PC-3 (cell line): ENCODE results near the gene GIGYF1.

ENCODE experiments used
- EZH2 ChIP-seq: fragments of 300-600 bp; sonication (generic); IDR thresholded peaks from one replicate; pipeline ENCODE4 v1.6.1; 2017; ENCODE audit warnings: antibody characterized with exemption, mild to moderate bottlenecking, low read length; ENCODE audit not compliant: unreplicated experiment
- EZH2phosphoT487 ChIP-seq: fragments of 300-600 bp; sonication (generic); IDR thresholded peaks from 2 replicates; pipeline ENCODE4 v1.6.1; 2018; ENCODE audit warnings: mild to moderate bottlenecking, antibody characterized with exemption, low read length, borderline replicate concordance
- TF ChIP-seq, protein P1 (sequence below): fragments of 300-600 bp; sonication (generic); conservative IDR thresholded peaks from 2 replicates; pipeline ENCODE4 v1.5.1; 2017; ENCODE audit warnings: antibody characterized with exemption, low read depth, mild to moderate bottlenecking, low read length

DNA sequence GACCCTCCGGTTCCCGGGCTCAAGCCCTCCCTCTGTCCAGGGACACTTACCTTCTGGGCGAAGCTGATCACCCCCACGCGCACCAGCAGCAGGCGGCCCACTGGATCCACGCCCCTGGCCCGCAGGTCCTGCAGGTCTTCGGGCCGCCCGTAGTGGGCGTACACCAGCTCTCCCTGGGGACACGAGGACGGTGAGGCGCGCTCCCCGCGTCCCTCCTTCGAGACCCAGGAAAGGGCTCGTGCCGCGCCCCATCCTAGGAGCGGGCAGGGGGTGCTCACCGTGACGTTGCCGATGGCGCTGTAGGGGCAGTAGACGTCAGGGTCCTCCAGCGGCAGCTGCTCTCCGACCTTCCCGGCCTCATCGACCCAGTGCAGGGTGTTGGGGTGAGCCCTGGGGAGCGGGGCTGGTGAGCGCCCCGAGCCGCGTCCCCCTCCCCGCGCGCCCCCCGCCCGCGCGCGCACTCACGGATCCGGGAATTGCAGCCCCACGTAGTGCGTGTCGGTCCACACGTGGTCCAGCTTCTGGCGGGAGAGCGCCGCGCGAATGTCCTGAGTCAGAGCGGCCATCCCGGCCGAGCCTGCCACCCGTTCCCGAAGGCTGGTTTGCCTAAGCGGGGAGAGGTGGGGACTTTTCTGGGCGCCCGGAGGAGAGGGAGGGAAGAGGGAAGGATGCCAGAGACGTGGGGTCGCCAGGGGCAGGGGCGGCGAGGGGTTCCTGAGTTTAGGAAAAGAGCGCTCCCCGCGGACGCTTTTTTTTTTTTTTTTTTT is 60.9 kb downstream of the GIGYF1 start:
- TF ChIP-seq, protein P1, sequence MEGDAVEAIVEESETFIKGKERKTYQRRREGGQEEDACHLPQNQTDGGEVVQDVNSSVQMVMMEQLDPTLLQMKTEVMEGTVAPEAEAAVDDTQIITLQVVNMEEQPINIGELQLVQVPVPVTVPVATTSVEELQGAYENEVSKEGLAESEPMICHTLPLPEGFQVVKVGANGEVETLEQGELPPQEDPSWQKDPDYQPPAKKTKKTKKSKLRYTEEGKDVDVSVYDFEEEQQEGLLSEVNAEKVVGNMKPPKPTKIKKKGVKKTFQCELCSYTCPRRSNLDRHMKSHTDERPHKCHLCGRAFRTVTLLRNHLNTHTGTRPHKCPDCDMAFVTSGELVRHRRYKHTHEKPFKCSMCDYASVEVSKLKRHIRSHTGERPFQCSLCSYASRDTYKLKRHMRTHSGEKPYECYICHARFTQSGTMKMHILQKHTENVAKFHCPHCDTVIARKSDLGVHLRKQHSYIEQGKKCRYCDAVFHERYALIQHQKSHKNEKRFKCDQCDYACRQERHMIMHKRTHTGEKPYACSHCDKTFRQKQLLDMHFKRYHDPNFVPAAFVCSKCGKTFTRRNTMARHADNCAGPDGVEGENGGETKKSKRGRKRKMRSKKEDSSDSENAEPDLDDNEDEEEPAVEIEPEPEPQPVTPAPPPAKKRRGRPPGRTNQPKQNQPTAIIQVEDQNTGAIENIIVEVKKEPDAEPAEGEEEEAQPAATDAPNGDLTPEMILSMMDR: peak; percentile 33; the same call in 1 of the 2 replicates
- TF ChIP-seq EZH2 (no peak), EZH2phosphoT487 (no peak)
